Hepatocyte (in vitro differentiated cells): Measurements from ENCODE around the gene TRPM2. TPM values are rescaled to one million over a fixed set of nuclear protein-coding genes. Genes with fewer than 3 reads are reported as not detected.
"Not testable (repeated sequence)": the region's sequence is repeated elsewhere in the genome, so short reads cannot be mapped to it uniquely, and the experiment has no call there.

Experiments
- DNase-seq: peaks from one replicate; pipeline ENCODE4 v3.0.0-alpha.2; 2016; ENCODE audit warnings: low spot score
- H2AFZ ChIP-seq: fragments of 200-600 bp; sonication (generic); 2 replicates; pipeline ENCODE4 v1.6.0; 2016; ENCODE audit warnings: antibody characterized with exemption, mild to moderate bottlenecking
- H3K27ac ChIP-seq: fragments of 200-600 bp; sonication (generic); 2 replicates; pipeline ENCODE4 v1.5.1; 2016; ENCODE audit warnings: mild to moderate bottlenecking
- H3K27me3 ChIP-seq: fragments of 200-600 bp; sonication (generic); 2 replicates; pipeline ENCODE4 v1.6.1; 2016
- H3K36me3 ChIP-seq: fragments of 200-600 bp; sonication (generic); replicated peaks from 2 replicates; pipeline ENCODE4 v1.5.1; 2016; ENCODE audit warnings: low read depth; ENCODE audit not compliant: insufficient read depth
- H3K4me1 ChIP-seq: fragments of 200-600 bp; sonication (generic); 2 replicates; pipeline ENCODE4 v1.5.1; 2016; ENCODE audit warnings: mild to moderate bottlenecking, moderate library complexity; ENCODE audit not compliant: insufficient read depth
- H3K4me2 ChIP-seq: fragments of 200-600 bp; sonication (generic); 2 replicates; pipeline ENCODE4 v1.6.0; 2016
- H3K4me3 ChIP-seq: fragments of 200-600 bp; sonication (generic); 2 replicates; pipeline ENCODE4 v1.5.1; 2016; ENCODE audit warnings: mild to moderate bottlenecking
- H3K79me2 ChIP-seq: fragments of 200-600 bp; sonication (generic); 2 replicates; pipeline ENCODE4 v1.6.0; 2017; ENCODE audit warnings: mild to moderate bottlenecking
- H3K9me2 ChIP-seq: fragments of 200-600 bp; sonication (generic); replicated peaks from 2 replicates; pipeline ENCODE4 v1.6.0; 2017; ENCODE audit warnings: mild to moderate bottlenecking; ENCODE audit not compliant: insufficient read depth
- H3K9me3 ChIP-seq: fragments of 200-600 bp; sonication (generic); 2 replicates; pipeline ENCODE4 v1.5.1; 2016; ENCODE audit warnings: low read depth, mild to moderate bottlenecking
- H4K20me1 ChIP-seq: fragments of 200-600 bp; sonication (generic); 2 replicates; pipeline ENCODE4 v1.6.0; 2016; ENCODE audit warnings: mild to moderate bottlenecking; ENCODE audit not compliant: insufficient read depth, poor library complexity, severe bottlenecking
- CTCF ChIP-seq: fragments of 200-600 bp; sonication (generic); IDR thresholded peaks from 2 replicates; pipeline ENCODE4 v1.5.1; 2016; ENCODE audit warnings: antibody characterized with exemption, mild to moderate bottlenecking; ENCODE audit not compliant: poor library complexity
- EZH2 ChIP-seq: fragments of 200-600 bp; sonication (generic); IDR thresholded peaks from 2 replicates; pipeline ENCODE4 v1.6.1; 2016; ENCODE audit warnings: antibody characterized with exemption, mild to moderate bottlenecking, borderline replicate concordance
- EZH2phosphoT487 ChIP-seq: fragments of 200-600 bp; sonication (generic); IDR thresholded peaks from one replicate; pipeline ENCODE4 v1.6.1; 2018; ENCODE audit warnings: antibody characterized with exemption, mild to moderate bottlenecking, low read depth, moderate library complexity; ENCODE audit not compliant: unreplicated experiment, severe bottlenecking
- WGBS: methylation state at CpG from one replicate; pipeline ENCODE4 v1.1.6; 2016; ENCODE audit warnings: low lambda C conversion rate; ENCODE audit errors: missing lambda C conversion rate; 5-methylcytosine and 5-hydroxymethylcytosine counted together
- polyA plus RNA-seq: library from polyadenylated mRNA; unstranded; fragments of >200 nt; fragmentation: Nextera tagmentation; extraction: Ambion mirVana; gene quantifications from 2 replicates; pipeline ENCODE4 v1.2.1, GENCODE V29; 2016
- total RNA-seq: library from RNA; depleted of rRNA; stranded (reverse); fragments of >200 nt; gene quantifications from 2 replicates; pipeline ENCODE4 v1.2.3, GENCODE V29; 2014

The TRPM2 gene
- total and polyA plus RNA-seq, 2 experiments from 2014 or later = 0.25 to 0.50 TPM

- Histone ChIP-seq H3K9me2 (no peaks in the 10 kb centered on the region), H3K4me1 (no peaks in the 10 kb centered on the region), H3K27me3 (no peaks in the 10 kb centered on the region), H3K4me2 (no peak overlapping the region), H3K27ac (no peak overlapping the region), H3K9me3 (no peaks in the 10 kb centered on the region), H3K79me2 (no peaks in the 10 kb centered on the region), H2AFZ (no peak overlapping the region), H3K4me3 (no peak overlapping the region), H3K36me3 (no peaks in the 10 kb centered on the region), H4K20me1 (no peaks in the 10 kb centered on the region)
- WGBS = 91% methylated on average over 21 of the region's 21 CpGs
- DNase-seq = no peak
- TF ChIP-seq EZH2phosphoT487 (no peak), EZH2 (no peak), CTCF (no peak)
Measured at GRCh38 chr21:44357064-44357837, 3.8 kb downstream of the TRPM2 start.

GRCh38 chr21:44359396-44359795 lies 6.0 kb downstream of the TRPM2 start:
- Histone ChIP-seq H3K27me3 (no peaks in the 10 kb centered on the region), H3K79me2 (no peaks in the 10 kb centered on the region), H3K9me2 (no peaks in the 10 kb centered on the region), H3K4me1 (no peaks in the 10 kb centered on the region), H3K4me2 (no peak overlapping the region), H4K20me1 (no peaks in the 10 kb centered on the region), H3K36me3 (no peaks in the 10 kb centered on the region), H3K27ac (no peak overlapping the region), H2AFZ (no peak overlapping the region), H3K9me3 (no peaks in the 10 kb centered on the region), H3K4me3 (no peak overlapping the region)
- no peak for DNase-seq
- 90% methylated on average over 8 of the region's 8 CpGs for WGBS
- TF ChIP-seq EZH2phosphoT487 = no peak

GRCh38 chr21:44360159-44360558 lies 6.7 kb downstream of the TRPM2 start:
- DNase-seq = no peak
- Histone ChIP-seq H2AFZ (no peak overlapping the region), H3K4me2 (no peak overlapping the region), H3K36me3 (no peaks in the 10 kb centered on the region), H3K9me3 (no peaks in the 10 kb centered on the region), H3K4me1 (no peaks in the 10 kb centered on the region), H3K27ac (no peak overlapping the region), H3K27me3 (no peaks in the 10 kb centered on the region), H3K4me3 (no peak overlapping the region), H3K9me2 (no peaks in the 10 kb centered on the region), H3K79me2 (no peaks in the 10 kb centered on the region), H4K20me1 (no peaks in the 10 kb centered on the region)
- no peak for TF ChIP-seq CTCF
- no peak for TF ChIP-seq EZH2phosphoT487
- no peak for TF ChIP-seq EZH2
- 80% methylated on average over 8 of the region's 8 CpGs for WGBS

- DNase-seq, H3K36me3 ChIP-seq, H3K4me3 ChIP-seq, H3K79me2 ChIP-seq, H3K27ac ChIP-seq, H4K20me1 ChIP-seq, H3K9me2 ChIP-seq, H3K27me3 ChIP-seq, H2AFZ ChIP-seq, H3K9me3 ChIP-seq, H3K4me2 ChIP-seq, H3K4me1 ChIP-seq: not testable (repeated sequence)
- WGBS = 93% methylated on average over 5 of the region's 5 CpGs
Measured at GRCh38 chr21:44361903-44362302, 8.5 kb downstream of the TRPM2 start.
